ENCODE results near the gene CDKN1A.

The CDKN1A gene

DNA sequence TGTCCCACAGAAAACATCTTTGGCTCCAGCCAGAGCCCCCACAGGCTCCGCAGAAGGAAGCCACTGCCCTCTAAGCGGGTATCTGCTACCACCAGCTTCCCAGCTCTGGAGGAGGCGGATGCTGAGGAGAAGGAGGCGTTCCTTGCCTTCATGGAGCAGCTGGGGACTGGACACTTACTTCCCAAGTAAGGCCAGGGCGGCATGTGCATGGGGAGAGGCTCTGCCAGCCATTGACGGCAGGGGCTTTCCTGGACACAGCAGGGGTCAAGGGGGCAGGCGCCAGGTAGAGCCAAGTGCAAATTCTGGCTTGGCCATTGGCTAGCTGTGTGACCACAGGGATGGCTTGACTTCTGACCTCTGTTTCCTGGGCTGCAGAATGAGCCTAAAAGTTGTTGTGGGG is 37.0 kb downstream of the CDKN1A start:
- no peak for DNase-seq (ENCODE audit: low read depth)
- H3K4me3 ChIP-seq (ENCODE audit: low read depth, low read length): no peak overlapping the region
- TF ChIP-seq, protein P1, sequence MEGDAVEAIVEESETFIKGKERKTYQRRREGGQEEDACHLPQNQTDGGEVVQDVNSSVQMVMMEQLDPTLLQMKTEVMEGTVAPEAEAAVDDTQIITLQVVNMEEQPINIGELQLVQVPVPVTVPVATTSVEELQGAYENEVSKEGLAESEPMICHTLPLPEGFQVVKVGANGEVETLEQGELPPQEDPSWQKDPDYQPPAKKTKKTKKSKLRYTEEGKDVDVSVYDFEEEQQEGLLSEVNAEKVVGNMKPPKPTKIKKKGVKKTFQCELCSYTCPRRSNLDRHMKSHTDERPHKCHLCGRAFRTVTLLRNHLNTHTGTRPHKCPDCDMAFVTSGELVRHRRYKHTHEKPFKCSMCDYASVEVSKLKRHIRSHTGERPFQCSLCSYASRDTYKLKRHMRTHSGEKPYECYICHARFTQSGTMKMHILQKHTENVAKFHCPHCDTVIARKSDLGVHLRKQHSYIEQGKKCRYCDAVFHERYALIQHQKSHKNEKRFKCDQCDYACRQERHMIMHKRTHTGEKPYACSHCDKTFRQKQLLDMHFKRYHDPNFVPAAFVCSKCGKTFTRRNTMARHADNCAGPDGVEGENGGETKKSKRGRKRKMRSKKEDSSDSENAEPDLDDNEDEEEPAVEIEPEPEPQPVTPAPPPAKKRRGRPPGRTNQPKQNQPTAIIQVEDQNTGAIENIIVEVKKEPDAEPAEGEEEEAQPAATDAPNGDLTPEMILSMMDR (conservative IDR thresholded peaks at IDR 0.05; ENCODE audit: low read depth, low read length): no peak

DNA sequence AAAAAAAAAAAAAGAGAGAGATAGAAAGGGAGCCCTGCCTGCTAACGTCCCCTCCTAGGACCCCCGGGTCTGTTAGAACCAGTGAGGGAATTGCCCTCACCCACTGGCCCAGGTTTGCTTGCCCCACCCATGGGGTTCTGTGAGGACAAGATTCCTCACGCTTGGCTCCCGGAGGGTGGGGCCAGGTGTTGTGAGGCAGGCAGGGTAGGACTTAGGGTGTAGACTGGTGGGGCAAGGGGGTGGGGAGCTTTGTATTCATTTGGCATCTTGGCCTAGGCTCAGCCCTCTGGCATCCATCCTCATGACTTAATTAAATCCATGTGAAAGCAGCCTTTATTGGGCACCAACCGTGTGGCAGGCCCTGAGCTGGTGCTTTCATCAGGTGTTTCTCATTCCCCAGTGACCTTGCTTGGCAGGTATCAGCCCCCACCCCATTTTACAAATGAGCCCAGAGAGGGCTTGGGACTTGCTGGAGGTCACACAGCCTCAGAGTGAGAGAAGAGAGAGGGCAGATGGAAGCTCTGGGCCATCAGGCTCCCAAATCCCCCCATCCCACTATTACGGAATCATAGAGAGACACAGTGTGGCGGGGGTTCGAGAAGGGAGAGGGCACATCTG is 38.1 kb downstream of the CDKN1A start:
- H3K4me3 ChIP-seq (ENCODE audit: low read depth, low read length): no peak overlapping the region
- no peak for DNase-seq (ENCODE audit: low read depth)
- TF ChIP-seq, protein P1 (conservative IDR thresholded peaks at IDR 0.05; ENCODE audit: low read depth, low read length): no peak

DNA sequence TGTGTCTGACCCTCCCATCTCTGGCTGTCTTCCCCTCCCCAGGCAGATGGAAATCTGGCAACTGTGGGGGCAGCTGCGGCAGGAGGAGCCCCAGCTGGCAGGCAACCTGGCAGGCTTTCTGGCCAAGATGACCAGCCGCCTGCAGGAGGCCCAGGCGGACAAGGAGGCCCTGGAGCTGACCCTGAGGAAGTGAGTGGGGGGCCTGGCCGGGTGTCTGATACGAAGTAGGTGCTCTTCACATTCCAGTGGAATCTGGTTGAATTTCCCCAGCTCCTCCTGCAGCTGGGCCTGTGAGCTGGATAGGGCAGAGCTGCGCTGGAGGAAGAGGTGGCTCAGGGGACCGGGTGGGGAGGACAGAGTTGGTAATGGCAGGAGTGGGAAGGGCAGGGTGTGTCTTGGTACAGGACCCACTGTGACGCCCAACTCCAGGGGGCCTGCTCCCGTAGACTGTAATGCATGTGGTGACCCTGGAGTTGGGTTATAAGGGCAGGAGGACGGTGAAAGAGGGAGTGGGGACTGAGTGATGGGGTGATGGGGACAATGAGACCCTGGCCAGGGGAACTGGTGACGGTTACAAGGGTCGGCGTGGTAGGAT is 38.8 kb downstream of the CDKN1A start:
- H3K4me3 ChIP-seq (ENCODE audit: low read depth, low read length): no peak overlapping the region
- no peak for DNase-seq (ENCODE audit: low read depth)
- TF ChIP-seq, protein P1 (conservative IDR thresholded peaks at IDR 0.05; ENCODE audit: low read depth, low read length): no peak

DNA sequence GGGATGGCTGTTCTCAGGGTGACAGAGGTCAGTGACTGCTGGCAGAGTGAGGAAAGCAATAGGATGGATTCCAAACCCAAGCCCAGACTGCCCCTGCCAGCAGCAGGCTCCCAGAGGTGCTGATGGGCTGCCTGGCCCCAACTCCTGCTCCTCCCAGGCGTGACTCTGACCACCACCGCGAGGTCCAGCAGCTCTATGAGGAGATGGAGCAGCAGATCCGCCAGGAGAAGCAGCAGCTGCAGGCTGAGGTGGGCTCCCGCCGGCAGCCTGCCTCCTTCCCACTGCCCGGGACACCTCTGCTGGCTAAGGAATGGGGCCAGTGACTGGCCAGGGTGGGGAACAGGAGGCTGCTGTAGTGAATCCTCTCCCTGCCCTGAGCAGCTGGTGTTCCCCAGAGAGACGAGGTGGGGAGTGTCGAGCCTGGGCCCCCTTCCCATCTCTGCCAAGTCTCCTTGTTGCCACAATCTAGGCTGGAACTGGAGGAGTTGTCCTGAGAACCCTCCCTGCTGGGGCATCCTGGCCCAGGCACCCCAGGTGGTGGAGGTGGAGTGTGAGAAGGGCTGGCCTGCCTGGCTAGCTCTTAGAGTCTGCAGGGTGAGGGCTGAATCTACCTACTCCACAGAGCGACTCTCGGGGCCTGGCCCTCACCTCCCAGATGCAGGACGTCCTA is 39.5 kb downstream of the CDKN1A start:
- TF ChIP-seq, protein P1 (conservative IDR thresholded peaks at IDR 0.05; ENCODE audit: low read depth, low read length): no peak
- H3K4me3 ChIP-seq (ENCODE audit: low read depth, low read length): no peak overlapping the region
- no peak for DNase-seq (ENCODE audit: low read depth)

DNA sequence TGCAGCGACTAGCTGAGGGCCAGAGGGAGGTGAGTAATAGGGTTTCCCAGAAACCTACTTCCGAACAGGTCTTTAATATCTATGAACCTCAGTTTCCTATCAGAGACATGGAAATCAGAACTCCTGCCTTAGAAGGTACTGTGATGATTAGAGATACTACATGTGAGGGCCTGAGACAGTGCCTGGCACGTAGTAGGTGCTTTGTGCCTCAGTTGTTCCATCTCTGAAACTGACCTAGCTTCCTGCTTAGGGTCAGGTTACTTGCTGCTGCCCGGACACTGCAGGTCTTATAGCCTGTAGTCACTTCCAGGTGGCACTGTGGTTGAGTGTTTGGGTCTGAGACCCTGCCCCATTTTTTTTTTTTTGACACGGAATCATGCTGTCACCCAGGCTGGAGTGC is 40.0 kb downstream of the CDKN1A start:
- no peak for DNase-seq (ENCODE audit: low read depth)
- TF ChIP-seq, protein P1 (conservative IDR thresholded peaks at IDR 0.05; ENCODE audit: low read depth, low read length): no peak
- no peak overlapping the region for H3K4me3 ChIP-seq (ENCODE audit: low read depth, low read length)

DNA sequence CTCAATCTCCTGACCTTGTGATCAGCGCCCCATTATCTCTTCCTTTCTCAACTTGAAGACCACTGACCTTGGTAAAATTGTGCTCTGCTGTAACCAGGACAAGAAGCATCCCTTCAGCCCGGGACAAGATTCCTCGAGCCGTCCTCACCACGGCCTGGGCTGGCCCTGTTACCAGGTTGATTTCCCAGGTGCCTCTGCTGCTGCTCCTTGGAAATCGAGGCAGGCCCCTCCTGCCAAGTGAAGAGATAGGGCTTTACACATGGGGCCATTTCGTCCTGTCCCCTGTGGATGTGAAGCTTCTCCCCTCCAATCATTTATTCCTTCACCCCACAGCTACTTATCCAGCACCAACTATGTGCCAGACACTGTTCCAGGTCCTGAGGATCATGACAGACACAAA is 40.6 kb downstream of the CDKN1A start:
- DNase-seq (ENCODE audit: low read depth): no peak
- TF ChIP-seq, protein P1 (conservative IDR thresholded peaks at IDR 0.05; ENCODE audit: low read depth, low read length): no peak
- no peak overlapping the region for H3K4me3 ChIP-seq (ENCODE audit: low read depth, low read length)

Data from choroid plexus epithelial cell (primary cell).